ENCODE data around the gene ZBTB7A. TPM values are rescaled to one million over a fixed set of nuclear protein-coding genes. Genes with fewer than 3 reads are reported as not detected.
A peak's percentile ranks its signal among the peaks of the same experiment; 100 is the strongest.

Gene ZBTB7A
- total and polyA plus RNA-seq, 10 of the 15 experiments (the other 5 are each of a cell fraction or from before 2014, with no cell fraction given), result 0.26 to 42.4 (median 4.5) TPM

GRCh38 chr19:4064149-4064495, 2.6 kb downstream of the ZBTB7A start:
- SMC1A ChIA-PET (ENCODE audit: uncharacterized antibody, unreplicated experiment), result interaction anchor here (2.7 kb wide), 1 partner anchor 45 kb away, joined by 9 read pairs; no protein-coding TSS in a partner anchor
- intact Hi-C loops (cut with micrococcal nuclease; ENCODE audit: unreplicated experiment), result loop anchor here (10.0 kb wide), 1 partner anchor 121 kb away; the partner anchor contains the start of genes ANKRD24 and SIRT6
- 2% methylated on average over 23 of the region's 24 CpGs for WGBS (ENCODE audit: insufficient coverage, insufficient replicate concordance, low lambda C conversion rate, missing lambda C conversion rate)

GRCh38 chr19:4063369-4064148, 3.1 kb downstream of the ZBTB7A start:
- Histone ChIP-seq H3K9me3 (replicated peaks; ENCODE audit: control insufficient read depth, insufficient read depth, low read length) (no peaks in the 10 kb centered on the region), H3K79me2 (ENCODE audit: control insufficient read depth, insufficient read depth, low read length) (peaks cover 66% of the 10 kb centered on the region), H3K27ac (ENCODE audit: control insufficient read depth, insufficient read depth) (peak overlapping the region; percentile 90), H2AFZ (ENCODE audit: control insufficient read depth, low read depth, low read length) (no peak overlapping the region), H3K9ac (ENCODE audit: control insufficient read depth, insufficient read depth, low read length) (peak overlapping the region; percentile 93), H3K27me3 (replicated peaks in 1 of 2; ENCODE audit: control insufficient read depth in 2 of 2, insufficient read depth in 2 of 2, low read length in 1 of 2) (no peaks in the 10 kb centered on the region), H4K20me1 (ENCODE audit: control insufficient read depth, insufficient read depth) (peaks cover 14% of the 10 kb centered on the region), H3K4me3 (peak overlapping the region; percentile 84), H3K36me3 (ENCODE audit: control insufficient read depth in 2 of 2, insufficient read depth in 2 of 2, low read length in 1 of 2) (peaks cover 4 to 7% of the 10 kb centered on the region in 2 experiments; a peak in 3 of 4 replicates), H3K4me1 (ENCODE audit: control insufficient read depth, insufficient read depth, low read length) (peaks cover 33% of the 10 kb centered on the region), H3K4me2 (ENCODE audit: control insufficient read depth, insufficient read depth) (peak overlapping the region; percentile 98)
- no peak for FAIRE-seq
- ChIA-PET RAD21 (ENCODE audit: unreplicated experiment) (interaction anchor here (1.8 kb wide), 1 partner anchor 52 kb away, joined by 8 read pairs; no protein-coding TSS in a partner anchor), POLR2A (interaction anchor here (0.9 to 1.3 kb wide), 4 partner anchors 14 to 99 kb away, joined by 3 to 5 read pairs (median 4); no protein-coding TSS in a partner anchor), CTCF (interaction anchor here (0.7 to 1.6 kb wide), 6 partner anchors 11 to 280 kb away, joined by 3 to 5 read pairs (median 4); partner anchors contain the start of gene MPND), SMC1A (ENCODE audit: uncharacterized antibody, unreplicated experiment) (interaction anchor here (2.7 kb wide), 1 partner anchor 46 kb away, joined by 9 read pairs; no protein-coding TSS in a partner anchor)
- in situ Hi-C loops (cut with MboI), result loop anchor here (5.0 kb wide), 1 partner anchor 71 kb away; no protein-coding TSS in a partner anchor
- no peak for ATAC-seq
- WGBS (ENCODE audit: insufficient coverage, insufficient replicate concordance, low lambda C conversion rate, missing lambda C conversion rate), result under 1% methylated on average over 31 of the region's 31 CpGs
- DNase-seq (ENCODE audit: low read depth, low spot score), result no peak
- intact Hi-C loops (cut with micrococcal nuclease; ENCODE audit: unreplicated experiment), result loop anchor here (10.0 kb wide), 1 partner anchor 121 kb away; the partner anchor contains the start of genes ANKRD24 and SIRT6
- BruUV-seq (replicated peaks), result TSS peak; percentile 55
- TF ChIP-seq NFXL1 (IDR thresholded peaks at IDR 0.05; ENCODE audit: borderline replicate concordance), result peak; percentile 90
- no peak for TF ChIP-seq KLF5 (IDR thresholded peaks at IDR 0.05; ENCODE audit: partially characterized antibody)
- no peak for TF ChIP-seq SKIL (IDR thresholded peaks at IDR 0.05; ENCODE audit: low read depth, poor library complexity, severe bottlenecking)
- no peak for TF ChIP-seq JUNB (IDR thresholded peaks at IDR 0.05)
- TF ChIP-seq SUZ12 (IDR thresholded peaks at IDR 0.05; ENCODE audit: unreplicated experiment), result no peak
- TF ChIP-seq CEBPB (IDR thresholded peaks at IDR 0.05; ENCODE audit: borderline replicate concordance in 1 of 2, low read depth in 2 of 2, low read length in 2 of 2), result no peak
- no peak for TF ChIP-seq NKRF (conservative IDR thresholded peaks at IDR 0.05)
- TF ChIP-seq CREM (IDR thresholded peaks at IDR 0.05; ENCODE audit: low read depth), result no peak

More at GRCh38 chr19:4064149-4064495, 2.6 kb downstream of the ZBTB7A start:
- H3K79me2 ChIP-seq (ENCODE audit: control insufficient read depth, insufficient read depth, low read length), result peaks cover 60% of the 10 kb centered on the region
- peaks cover 14% of the 10 kb centered on the region for H4K20me1 ChIP-seq (ENCODE audit: control insufficient read depth, insufficient read depth)
- in situ Hi-C loops (cut with MboI), result loop anchor here (5.0 kb wide), 1 partner anchor 72 kb away; no protein-coding TSS in a partner anchor
- H3K4me3 ChIP-seq, result peak overlapping the region; percentile 84
- ChIA-PET RAD21 (ENCODE audit: unreplicated experiment) (interaction anchor here (1.8 kb wide), 1 partner anchor 51 kb away, joined by 8 read pairs; no protein-coding TSS in a partner anchor), CTCF (interaction anchor here (0.7 to 1.6 kb wide), 5 partner anchors 10 to 279 kb away, joined by 3 to 4 read pairs (median 4); partner anchors contain the start of gene MPND), POLR2A (interaction anchor here (0.6 to 1.3 kb wide), 3 partner anchors 23 to 98 kb away, joined by 3 to 5 read pairs (median 4); no protein-coding TSS in a partner anchor)
- H3K4me1 ChIP-seq (ENCODE audit: control insufficient read depth, insufficient read depth, low read length), result peaks cover 33% of the 10 kb centered on the region
- no peaks in the 10 kb centered on the region for H3K9me3 ChIP-seq (replicated peaks; ENCODE audit: control insufficient read depth, insufficient read depth, low read length)
- DNase-seq (ENCODE audit: low read depth, low spot score) (no peak), FAIRE-seq (no peak), ATAC-seq (no peak)
- H2AFZ ChIP-seq (ENCODE audit: control insufficient read depth, low read depth, low read length), result no peak overlapping the region
- peak overlapping the region; percentile 98 for H3K4me2 ChIP-seq (ENCODE audit: control insufficient read depth, insufficient read depth)
- peak overlapping the region; percentile 93 for H3K9ac ChIP-seq (ENCODE audit: control insufficient read depth, insufficient read depth, low read length)
- TF ChIP-seq NFXL1 (IDR thresholded peaks at IDR 0.05; ENCODE audit: borderline replicate concordance) (no peak), EGR1 (IDR thresholded peaks at IDR 0.05; ENCODE audit: borderline replicate concordance in 1 of 2, low read depth in 2 of 2, low read length in 2 of 2) (0 out of 3 replicates have a peak, but pooled peaks of 1 of the 2 experiments have one; percentile 8)
- peaks cover 4 to 7% of the 10 kb centered on the region in 2 experiments; a peak in 3 of 4 replicates for H3K36me3 ChIP-seq (ENCODE audit: control insufficient read depth in 2 of 2, insufficient read depth in 2 of 2, low read length in 1 of 2)
- H3K27me3 ChIP-seq (replicated peaks in 1 of 2; ENCODE audit: control insufficient read depth in 2 of 2, insufficient read depth in 2 of 2, low read length in 1 of 2), result no peaks in the 10 kb centered on the region; a peak in 1 of 4 replicates
- BruUV-seq (replicated peaks), result no TSS peak
- H3K27ac ChIP-seq (ENCODE audit: control insufficient read depth, insufficient read depth), result peak overlapping the region; percentile 90

All from GM12878 (cell line).